ENCODE results near the gene NDUFS7.
"Not testable (repeated sequence)": the region's sequence is repeated elsewhere in the genome, so short reads cannot be mapped to it uniquely, and the experiment has no call there.

The NDUFS7 gene

DNA sequence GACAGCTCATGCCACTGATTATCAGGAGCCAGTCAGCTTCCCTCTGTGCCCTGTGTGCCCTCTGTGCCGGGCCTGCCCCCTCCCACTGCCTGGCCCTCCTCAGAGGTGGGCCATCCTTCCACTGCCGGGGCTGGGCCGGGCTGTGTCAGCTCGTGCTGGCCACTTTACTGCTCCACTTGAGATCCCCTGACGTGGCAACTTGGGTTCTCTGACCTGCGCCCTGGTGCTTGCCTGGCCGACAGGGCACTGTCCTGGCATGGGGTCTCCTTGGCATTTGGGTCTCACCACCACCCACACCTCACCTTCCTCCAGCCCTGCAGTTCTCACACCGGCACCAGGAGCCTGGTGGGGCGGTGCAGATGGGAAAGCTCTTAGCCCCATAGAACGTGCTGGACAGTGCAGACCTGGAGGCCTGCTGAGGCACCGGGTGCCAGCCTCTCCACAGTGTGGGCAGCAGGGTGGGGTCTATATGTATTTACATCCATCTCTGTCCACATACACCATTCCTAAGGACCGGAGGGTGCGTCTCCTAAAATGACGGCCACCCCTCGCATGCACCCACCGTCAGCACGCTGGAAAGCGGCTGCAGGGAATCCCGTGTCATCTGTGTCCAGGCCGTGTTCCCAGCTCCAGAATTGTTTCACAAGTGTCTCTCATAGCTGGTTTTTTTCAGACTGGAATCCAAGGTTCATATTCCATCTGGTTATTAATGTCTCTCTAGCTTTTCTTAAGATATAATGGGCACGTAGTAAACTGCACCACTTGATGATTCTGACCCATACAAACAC lies 35.4 kb downstream of the NDUFS7 start:
- DNase-seq (ENCODE audit: low read depth): no peak

DNA sequence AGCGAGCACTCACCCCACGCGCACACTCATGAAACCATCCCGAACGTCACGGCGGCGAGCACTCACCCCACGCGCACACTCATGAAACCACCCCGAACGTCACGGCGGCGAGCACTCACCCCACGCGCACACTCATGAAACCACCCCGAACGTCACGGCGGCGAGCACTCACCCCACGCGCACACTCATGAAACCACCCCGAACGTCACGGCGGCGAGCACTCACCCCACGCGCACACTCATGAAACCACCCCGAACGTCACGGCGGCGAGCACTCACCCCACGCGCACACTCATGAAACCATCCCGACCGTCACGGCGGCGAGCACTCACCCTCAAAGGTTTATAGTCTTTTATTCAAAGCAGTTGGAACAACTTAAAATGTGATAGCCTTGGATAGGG lies 36.4 kb downstream of the NDUFS7 start:
- not testable (repeated sequence) for DNase-seq (ENCODE audit: low read depth)

DNA sequence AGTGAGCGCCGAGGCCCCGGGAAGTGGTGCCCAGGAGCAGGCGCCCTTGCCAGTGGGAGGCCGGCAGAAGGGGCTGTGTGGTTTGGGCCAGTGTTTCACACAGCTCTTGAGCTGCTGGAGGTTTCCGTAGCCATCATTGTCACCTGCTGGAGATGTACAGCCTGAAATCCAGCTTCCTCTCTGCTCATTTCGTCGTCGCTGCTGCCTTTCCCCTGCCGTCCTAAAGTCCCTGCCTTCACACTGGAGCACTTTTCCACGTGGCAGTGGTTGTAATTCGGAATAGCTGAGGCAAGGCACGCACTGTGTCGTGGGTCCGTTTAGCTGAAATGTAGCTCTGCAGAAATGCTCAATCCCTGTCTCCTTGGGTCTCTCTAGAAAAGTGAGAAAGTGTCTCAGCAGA lies 36.9 kb downstream of the NDUFS7 start:
- no peak for DNase-seq (ENCODE audit: low read depth)

DNA sequence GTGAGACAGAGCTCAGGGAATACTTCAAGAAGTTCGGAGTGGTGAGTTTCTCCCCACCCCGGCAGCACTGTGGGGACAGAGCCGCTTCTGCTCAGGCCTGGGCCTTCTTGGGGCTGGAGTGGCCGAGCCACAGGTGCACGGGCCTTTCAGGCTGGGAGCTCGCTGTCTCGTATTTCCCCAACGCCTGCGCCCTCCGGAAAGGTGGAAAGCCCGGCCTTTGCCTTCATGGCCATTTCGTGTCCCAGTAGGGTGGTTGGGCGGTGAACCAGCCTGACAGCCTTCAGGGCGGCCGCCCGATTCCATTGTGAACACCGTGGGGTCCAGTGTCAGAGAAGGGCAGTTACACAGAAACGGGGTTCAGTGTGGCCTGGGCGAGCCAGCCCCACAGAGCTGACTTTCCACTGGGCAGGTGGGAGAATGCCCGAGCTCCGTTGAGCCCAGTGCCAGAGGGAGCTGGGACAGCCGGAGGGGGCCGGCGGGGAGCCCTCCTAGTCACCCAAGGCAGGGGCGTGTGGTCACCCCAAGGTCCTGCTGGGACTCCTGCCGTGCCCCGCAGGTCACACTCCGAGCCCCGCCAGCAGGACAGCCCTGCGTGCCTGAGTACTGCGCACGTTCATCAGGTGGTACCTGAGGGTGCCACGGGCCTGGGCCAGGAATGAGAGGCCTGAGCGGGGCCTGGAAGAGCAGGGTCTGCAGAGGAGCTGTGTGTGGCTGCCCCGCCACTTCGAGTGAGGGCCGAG lies 37.7 kb downstream of the NDUFS7 start:
- no peak for DNase-seq (ENCODE audit: low read depth)

DNA sequence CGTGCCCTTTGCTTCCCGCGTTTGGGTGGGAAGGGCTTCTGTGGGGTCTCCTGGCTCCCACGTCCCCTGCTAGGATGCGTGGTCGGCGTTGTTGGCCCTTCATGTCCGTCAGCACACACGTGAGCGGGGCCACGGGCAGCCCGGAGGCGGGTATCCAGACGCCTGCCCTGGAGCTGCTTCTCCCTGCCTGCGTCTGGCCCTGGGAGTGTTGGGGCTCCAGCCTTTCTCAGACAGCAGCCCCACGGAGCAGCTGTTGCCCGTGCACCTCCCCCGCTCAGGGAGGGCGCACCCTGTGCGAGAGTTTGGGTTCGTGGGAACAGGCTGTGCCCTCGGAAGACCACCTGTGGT lies 38.2 kb downstream of the NDUFS7 start:
- no peak for DNase-seq (ENCODE audit: low read depth)

DNA sequence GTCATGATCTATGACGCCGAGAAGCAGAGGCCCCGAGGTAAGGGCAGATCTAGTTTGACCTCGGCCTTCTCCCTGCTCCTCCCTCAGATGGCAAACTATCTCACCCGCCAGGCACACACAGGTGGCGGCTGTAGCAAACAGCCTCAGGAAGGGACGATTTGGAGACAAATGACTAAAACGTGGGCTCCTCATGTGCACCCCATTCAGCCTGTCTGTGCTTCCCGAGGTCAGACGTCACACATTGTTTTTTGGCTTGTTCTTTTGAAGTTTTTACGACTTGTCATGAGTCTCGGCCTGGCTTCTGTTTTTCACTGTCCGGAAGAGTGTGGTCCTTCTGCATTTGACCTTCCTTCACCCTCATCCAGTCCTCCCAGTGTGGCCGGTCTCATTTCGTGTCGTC lies 38.7 kb downstream of the NDUFS7 start:
- DNase-seq (ENCODE audit: low read depth): no peak

DNA sequence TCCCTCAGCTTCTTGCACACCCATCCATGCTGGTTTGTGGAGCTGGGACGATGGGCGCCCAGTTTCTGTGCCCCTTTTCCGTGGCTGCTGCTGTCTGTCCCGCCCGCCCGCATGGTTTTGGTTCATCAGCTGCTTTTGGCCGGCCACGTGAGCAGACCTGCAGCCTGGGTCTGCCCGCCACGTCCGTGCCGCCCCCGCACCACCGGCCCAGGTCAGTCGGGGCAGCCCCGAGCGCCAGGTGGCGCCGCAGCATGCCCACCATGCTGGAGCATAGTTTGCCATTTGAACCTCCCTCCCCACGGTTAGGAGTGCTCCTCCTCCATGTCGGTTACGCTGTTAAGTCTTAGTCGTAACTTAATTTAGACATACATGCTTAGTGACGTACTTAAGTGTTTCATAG lies 39.2 kb downstream of the NDUFS7 start:
- no peak for DNase-seq (ENCODE audit: low read depth)

DNA sequence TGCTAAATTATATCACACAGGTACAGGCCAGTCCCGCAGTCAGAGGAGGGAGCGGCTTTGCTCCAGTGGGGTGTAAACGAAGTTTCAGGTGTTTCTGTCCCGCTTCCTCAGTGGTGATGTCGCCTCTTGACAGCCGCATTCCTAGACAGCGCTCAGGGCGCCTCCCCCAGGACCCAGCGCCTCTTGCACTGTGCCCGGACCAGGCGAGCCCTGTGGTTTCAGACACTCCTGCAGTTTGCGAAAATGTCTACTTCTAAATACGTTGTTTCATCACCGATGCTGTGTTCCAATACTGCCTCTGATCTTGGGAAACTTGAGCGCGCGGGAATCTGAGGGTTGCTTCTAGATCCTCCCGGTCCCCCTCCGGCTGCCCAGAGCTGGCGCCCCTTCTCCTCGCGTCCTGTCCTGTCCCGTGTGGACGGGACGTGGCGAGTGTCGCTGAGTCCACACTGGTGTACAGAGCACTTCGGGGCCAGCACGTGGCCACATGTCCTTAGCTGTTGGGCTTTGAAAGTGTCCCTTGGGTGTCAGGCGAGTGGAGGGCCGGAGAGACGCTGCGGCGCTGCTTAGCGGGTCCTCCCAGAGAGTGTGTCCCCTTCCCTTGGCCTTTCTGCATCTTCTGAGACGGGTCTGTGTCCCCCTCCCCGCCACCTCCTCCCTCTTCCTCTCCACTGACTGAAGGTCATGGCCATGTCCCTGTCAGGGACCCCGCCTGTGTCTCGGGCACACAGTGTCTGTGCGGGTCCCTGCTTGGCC lies 39.9 kb downstream of the NDUFS7 start:
- DNase-seq (ENCODE audit: low read depth): no peak

DNA sequence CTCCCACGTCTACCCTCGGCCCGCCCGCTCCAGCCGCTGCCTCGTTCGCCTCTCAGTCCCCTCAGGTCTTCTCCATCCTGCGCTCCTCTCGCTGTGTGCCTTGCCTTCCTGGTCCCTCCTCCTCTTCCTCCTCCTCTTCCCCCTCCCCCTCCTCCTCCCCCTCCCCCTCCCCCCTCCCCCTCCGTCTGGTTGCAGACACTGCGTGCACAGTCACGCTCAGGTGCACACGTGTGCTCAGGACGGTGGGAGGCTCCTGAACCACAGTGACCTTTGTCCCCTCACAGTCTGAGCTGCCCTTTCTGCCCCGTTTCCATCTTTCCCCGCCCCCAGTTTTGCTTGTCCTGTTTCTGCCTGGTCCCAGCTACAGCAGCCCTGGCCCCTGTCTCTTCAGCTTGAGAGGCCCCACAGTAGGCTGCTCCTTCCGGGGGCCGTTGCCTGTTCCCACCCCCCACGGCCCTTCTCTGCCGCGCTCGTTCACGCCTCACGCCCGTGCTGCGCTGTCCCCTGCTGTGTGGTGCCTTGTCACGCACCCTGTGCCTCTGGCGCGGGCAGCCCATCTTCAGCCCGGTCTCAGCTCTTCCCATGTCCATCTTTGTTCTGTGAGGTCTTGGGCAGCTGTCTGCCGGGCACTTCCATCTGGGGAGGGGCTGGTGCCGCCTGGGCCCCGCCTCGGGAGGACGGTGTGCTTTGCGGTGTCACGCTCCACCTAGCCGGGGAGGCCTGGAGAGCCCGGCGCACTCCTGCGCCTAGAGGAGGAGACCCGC lies 40.7 kb downstream of the NDUFS7 start:
- DNase-seq (ENCODE audit: low read depth): no peak

DNA sequence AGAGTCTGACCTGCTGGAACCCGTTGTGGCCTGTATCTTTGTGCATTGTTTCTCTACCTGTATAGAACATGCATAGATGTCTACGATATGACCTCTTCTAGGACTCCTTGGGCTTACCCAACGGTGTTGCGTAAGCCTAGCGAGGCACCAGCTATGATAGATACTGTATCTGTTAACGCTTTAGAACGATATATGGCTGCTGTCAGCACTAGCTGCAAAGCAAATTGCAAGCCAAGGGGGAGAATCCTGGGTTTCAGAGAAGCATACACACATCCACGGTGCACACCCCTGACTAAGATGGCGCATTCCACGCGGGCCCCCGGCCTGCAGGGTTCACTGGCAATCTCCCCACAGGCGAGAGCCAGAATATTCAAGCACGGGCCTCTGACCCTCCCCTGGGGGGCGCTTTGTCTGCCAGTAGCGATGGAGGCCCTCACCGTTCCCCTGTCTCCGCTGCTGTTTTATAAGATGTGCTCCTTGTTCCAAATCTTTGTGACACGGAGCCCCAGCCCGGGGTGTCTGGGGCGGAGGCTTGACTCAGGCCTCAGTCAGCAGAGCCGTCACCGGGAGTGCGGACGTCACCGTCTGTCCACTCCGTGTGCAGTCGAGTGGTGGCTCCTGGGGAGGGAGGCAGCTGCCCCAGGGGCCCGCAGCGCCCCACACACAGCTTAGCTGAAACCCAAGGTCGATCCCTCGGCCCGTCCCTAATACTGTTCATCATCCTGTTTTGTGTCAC lies 41.6 kb downstream of the NDUFS7 start:
- no peak for DNase-seq (ENCODE audit: low read depth)

DNA sequence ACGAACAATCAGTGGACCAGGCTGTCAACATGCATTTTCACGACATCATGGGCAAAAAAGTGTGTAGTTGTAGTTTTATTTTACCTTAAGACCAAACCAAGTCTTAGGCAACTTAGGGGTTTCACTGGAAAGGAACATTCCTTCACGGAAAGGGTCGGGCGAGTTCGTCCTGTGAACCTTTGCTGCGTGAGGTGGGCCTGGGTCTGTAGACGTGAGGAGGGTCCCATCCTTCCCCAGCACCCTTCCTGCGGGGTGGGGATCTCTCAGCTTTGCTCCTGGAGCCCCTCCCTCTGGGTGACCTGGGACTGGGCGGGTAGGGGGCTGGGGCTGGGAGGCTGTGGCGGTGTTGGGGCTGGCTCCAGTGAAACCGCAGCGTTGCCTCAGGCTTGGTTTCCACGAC lies 42.2 kb downstream of the NDUFS7 start:
- DNase-seq (ENCODE audit: low read depth): no peak

DNA sequence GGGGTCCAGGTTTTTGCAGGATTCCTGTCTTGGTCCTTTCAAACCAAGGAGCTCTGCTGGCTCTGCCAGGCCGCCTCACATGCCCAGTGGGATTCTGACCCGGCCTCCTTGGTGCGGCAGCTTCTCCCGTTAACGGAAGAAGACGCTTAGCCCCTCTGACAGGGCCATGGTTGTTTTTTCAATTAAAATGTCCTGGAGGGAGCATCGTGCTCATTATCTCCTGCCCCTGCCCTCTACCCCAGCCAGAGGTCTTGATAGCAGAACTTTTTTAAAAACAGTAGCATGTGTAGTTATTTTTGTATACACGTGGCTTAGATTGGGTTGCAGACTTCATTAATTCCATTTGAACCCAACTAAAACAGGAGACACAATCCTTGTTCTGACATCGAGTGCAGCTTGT lies 43.0 kb downstream of the NDUFS7 start:
- no peak for DNase-seq (ENCODE audit: low read depth)

DNA sequence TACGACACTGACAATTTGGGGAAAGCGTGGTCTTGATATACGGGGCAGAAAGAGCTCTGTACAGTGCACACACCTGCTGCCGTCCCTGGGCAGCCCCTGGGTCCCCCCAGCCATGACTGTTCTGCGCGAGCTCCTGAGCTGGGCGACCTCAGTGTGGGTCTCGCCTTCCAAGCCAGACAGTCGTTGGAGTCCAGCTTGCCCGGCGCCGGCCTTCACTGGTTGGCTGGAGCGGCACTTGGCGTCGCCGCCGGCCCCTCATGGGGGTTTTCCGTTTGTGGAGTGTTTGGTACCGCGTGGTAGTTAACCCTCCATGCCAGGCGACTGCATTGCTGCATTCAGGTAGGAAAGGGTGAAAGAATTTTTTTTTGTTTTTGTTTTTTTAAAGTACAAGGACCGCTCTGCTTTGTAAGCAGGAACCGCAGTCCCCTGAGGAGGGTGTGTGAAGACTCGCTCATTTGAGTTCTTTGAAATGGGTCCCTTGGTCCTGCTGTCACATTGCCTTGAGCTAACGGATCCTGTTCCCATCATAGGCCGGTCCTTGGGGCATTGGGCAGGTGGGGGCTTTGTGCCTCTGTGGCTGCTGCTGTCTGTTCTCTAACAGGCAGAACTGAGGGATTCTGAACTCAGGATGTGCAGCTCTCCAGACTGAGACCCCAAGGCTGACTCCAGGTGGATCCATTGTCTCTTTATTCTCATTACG lies 43.7 kb downstream of the NDUFS7 start:
- DNase-seq (ENCODE audit: low read depth): no peak

DNA sequence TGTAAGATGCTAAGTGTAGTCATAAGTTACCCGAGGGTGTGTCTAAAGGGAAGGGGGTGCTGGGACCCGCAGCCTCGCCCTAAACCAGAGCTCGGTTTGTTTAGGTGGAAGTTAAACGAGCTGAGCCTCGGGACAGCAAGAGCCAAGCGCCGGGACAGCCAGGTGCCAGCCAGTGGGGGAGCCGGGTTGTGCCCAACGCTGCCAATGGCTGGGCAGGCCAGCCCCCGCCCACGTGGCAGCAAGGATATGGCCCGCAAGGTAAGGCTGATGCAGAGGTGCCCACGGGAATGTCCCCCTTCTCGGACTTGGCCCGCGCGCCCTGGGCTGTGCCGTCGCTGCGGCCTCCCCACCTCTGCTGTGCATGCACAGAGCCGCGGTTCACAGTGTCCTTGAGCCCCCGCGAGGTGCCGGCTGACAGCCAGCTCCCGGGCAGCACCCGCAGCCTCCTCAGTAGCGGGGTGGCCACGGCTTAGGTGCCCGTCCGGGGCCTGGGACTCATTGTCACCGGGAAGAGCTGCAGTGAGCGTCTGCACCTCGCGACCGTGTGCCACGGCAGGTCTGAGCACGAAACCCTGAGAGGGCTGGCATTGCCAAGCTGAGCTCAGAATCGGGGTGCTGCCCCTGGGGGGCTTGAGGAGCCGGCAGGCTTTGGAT lies 45.2 kb downstream of the NDUFS7 start:
- no peak for DNase-seq (ENCODE audit: low read depth)

DNA sequence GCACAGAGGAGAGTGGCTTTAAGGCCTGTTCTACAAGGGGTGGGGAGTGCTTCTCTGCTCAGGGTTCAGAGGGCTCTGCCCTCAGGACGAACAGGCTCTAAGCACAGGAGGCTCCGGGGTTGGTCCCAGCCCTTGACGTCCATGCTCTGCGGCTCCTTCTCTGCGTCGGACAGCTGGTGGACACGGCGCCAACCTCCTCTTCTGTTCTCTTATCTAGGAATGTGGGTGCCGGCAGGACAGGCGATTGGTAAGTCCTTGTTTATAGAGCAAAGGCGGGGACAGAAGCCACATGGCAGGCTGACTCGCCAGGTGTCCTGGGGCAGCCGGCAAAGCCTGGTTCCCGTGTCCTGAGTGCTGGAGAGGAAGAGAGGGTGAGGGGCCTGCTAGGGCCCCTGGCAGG lies 46.0 kb downstream of the NDUFS7 start:
- no peak for DNase-seq (ENCODE audit: low read depth)

DNA sequence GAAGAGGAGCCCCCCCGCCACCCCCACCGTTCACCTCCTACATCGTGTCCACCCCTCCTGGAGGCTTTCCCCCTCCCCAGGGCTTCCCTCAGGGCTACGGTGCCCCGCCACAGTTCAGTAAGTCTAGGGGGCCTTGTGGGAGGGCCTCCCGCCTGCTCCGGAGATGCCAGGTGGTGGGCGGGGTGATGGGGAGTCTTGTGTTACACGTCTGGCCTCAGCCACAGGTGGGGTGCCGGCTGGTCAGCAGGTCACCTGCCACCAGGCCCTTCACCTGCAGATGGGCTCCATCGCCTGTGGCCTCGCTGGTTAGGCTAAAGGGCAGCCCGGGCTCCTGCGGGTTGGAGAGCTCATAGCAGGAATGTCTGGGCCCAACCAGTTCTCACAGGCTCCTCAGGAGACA lies 46.5 kb downstream of the NDUFS7 start:
- DNase-seq (ENCODE audit: low read depth): no peak

DNA sequence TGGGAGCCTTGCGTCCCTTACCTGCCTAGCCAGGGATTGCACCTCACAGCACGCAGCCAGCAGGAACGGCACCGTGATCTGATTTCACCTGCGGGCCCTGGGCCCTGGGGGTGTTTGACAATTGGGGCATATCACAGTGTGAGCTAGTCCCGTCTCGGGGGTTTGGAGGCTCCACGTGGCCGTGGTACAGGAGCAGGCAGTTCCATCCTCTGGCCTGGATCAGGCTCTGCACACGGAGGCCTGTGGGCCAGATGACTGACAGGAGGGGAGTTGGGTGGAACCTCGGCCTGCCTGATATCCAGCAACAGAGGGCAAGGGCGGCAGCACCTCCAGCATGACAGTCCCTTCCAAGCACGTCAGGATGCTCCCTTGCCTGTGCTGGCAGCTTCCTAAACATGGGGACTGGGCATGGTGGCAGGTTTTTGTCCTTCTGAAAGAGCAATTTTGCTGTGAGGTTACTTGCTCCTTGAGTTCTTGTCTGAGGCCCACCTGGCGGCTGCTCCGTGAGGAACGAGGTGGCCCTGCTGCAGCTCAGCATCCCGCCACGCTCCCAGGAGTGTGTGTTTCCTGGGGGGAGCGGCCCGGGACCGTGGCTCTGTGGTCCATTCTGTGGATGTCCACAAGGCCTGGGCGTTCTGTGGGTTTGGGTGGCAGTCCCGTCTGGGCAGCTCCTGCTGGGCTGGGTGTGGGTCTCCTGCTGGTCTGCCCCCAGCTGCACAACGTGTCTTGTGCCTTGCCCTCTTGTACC lies 48.2 kb downstream of the NDUFS7 start:
- no peak for DNase-seq (ENCODE audit: low read depth)

DNA sequence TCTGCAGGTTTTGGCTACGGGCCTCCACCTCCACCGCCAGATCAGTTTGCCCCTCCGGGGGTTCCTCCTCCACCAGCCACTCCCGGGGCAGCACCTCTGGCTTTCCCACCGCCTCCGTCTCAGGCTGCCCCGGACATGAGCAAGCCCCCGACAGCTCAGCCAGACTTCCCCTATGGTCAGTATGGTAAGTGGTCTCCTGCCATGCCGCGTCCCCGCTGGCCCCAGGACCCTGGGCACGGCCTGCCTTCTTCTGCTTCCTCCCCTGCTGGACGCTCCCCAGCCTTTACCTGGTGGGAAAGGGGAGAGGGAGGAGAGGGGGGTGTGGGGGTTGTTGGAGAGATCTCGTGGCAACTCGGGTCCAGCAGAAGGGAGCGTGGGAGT lies 48.8 kb downstream of the NDUFS7 start:
- no peak for DNase-seq (ENCODE audit: low read depth)

DNA sequence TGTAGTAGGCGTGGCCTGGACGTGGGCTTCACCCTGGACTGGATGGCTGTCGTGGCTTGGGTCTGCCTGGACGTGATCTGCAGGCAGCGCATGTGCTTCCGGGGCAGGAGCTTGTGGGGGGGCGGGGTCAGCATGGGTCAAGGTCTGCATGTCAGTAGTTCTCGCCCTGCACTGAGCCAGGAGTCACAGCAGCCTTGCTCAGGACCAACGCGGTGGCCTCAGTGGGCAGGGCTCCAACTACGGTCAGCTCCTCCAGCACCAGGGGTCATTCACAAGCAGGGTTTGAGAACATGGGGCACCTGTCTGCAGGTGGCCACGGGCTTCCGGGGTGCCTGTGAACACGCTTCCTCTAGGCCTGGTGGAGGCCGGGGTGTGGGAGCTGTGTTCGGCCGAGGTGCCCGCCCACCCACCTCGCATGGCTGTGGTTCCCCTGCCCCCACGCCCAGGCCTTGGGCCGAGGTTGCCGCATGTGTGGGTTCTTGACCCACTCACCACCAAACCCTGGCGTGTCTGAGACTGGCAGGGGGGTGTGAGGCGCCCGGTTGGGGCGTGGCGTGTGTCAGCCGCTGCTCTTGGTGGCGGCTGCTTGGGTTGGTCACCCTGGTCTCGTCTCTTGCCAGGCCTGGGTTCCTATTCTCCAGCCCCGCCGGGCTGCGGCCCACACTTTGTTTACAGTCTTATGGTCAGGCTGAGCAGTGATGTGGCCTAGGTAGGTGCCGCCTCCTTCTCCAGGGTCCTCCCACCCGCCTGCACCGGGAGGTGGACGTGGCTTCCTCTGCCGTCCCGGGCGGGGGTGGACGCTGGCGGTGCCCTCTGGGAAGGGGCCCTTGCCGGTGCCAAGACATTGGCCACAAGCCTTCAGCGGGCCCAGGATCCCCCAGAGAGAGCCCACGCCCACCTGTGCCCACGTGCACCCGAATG lies 49.7 kb downstream of the NDUFS7 start:
- DNase-seq (ENCODE audit: low read depth): no peak

All from stimulated activated CD8-positive, alpha-beta memory T cell treated with anti-CD3 and anti-CD28 coated beads, Interleukin-12 subunit alpha, Interleukin-12 subunit beta, amount 100 ng/mL, for 1 hour (primary cell).